ENCODE results near the gene RNU1-4.
"Not testable (repeated sequence)": the region's sequence is repeated elsewhere in the genome, so short reads cannot be mapped to it uniquely, and the experiment has no call there.

DNA sequence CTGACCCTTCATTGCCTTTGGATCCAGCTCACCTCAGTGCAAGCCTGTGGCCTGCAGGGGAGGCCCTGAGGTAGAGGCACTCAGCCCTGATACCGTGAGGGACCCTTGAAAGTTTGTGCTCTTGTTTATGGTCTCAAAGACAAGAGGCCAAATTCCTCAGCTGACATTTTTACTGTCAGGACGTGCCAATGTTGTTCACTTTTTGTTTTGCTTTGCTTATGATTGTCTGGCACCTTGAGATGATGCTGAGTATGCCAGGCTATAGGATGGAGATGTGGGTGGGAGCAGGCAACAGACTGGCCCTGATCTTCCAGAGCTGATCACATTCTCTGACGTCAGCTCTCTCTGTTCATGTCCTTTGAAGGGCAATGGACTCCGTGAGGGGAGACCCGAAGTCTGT, 36.5 kb downstream of the RNU1-4 start:
- TF ChIP-seq, protein P1, sequence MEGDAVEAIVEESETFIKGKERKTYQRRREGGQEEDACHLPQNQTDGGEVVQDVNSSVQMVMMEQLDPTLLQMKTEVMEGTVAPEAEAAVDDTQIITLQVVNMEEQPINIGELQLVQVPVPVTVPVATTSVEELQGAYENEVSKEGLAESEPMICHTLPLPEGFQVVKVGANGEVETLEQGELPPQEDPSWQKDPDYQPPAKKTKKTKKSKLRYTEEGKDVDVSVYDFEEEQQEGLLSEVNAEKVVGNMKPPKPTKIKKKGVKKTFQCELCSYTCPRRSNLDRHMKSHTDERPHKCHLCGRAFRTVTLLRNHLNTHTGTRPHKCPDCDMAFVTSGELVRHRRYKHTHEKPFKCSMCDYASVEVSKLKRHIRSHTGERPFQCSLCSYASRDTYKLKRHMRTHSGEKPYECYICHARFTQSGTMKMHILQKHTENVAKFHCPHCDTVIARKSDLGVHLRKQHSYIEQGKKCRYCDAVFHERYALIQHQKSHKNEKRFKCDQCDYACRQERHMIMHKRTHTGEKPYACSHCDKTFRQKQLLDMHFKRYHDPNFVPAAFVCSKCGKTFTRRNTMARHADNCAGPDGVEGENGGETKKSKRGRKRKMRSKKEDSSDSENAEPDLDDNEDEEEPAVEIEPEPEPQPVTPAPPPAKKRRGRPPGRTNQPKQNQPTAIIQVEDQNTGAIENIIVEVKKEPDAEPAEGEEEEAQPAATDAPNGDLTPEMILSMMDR (IDR thresholded peaks at IDR 0.05), result not testable (repeated sequence)
- not testable (repeated sequence) for TF ChIP-seq POLR2A (IDR thresholded peaks at IDR 0.05)
